GM21447 (cell line): ENCODE measurements around the gene IL19.

ENCODE experiments used
- ATAC-seq: cut with Tn5 transposase; IDR thresholded peaks from one replicate; pipeline ENCODE4 v1.9.1; 2021; ENCODE audit not compliant: unreplicated experiment

The IL19 gene

DNA sequence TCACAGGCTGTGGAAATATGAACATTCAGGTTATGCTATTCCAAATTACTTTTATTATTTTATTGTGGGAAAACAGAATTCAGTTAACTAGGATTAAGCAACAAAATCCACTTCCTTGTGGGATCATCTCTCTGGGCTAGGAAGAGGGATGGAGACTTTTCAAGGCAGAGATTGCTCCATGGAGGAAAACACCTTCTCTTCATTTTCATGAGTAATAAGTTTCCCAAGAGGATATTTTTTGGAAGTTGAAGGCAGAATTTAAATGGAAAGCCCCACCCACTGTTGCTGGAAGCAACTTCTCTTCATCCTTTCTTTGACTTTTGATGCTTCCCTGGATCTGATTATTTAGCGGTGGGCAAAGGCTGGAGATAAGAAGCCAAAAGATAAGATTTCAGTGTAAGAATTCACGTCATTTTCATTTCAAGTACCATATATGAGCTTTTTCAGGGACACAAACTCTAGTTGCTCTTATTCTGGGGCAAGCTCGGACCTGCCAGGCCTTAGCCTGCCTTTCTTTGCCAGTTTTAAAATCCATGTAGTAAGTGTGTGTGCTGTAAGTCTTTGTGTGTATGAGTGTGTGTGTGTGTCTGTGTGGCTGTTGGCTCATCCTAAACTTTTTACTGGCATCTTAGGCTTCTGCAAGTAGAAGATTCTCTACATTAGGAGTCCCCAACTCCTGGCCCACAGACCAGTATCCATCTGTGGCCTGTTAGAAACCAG lies 114.9 kb downstream of the IL19 start:
- ATAC-seq: no peak

DNA sequence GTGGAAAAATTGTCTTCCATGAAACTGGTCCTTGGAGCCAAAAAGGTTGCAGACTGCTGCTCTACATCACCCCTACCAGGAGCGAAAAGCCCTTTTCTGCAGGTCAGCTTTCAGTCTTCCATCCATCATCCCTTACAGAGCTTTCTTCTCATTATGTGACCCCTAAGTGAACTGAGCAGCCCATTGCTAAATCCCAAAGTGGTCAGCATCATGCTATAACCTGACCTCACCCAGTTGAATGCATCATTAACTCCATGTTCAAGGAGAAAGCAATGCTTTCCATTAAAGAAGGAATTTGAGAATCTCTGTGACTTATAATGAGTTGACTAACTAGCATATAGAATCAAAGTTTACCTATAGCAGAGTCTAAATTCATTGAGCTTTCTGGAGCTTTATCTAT lies 116.3 kb downstream of the IL19 start:
- no peak for ATAC-seq

DNA sequence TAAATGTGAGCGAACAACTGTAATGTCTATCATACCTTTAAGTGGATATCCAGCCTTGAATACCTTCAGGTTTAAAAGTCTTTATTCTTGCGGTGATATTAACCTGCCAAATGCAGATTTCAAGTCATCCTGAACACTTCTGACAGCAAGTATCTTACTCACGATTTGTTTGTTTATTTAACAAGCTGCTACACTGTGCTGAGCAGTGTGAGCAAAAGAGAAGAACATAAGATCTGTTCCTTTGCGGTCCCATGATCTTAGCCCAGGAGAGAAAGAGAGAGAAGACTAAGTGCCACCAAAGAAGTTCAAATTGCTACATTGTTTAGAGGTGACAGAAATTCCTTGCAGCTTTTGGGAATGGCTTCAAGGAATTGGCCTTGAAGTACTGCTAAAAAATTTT lies 117.1 kb downstream of the IL19 start:
- no peak for ATAC-seq

DNA sequence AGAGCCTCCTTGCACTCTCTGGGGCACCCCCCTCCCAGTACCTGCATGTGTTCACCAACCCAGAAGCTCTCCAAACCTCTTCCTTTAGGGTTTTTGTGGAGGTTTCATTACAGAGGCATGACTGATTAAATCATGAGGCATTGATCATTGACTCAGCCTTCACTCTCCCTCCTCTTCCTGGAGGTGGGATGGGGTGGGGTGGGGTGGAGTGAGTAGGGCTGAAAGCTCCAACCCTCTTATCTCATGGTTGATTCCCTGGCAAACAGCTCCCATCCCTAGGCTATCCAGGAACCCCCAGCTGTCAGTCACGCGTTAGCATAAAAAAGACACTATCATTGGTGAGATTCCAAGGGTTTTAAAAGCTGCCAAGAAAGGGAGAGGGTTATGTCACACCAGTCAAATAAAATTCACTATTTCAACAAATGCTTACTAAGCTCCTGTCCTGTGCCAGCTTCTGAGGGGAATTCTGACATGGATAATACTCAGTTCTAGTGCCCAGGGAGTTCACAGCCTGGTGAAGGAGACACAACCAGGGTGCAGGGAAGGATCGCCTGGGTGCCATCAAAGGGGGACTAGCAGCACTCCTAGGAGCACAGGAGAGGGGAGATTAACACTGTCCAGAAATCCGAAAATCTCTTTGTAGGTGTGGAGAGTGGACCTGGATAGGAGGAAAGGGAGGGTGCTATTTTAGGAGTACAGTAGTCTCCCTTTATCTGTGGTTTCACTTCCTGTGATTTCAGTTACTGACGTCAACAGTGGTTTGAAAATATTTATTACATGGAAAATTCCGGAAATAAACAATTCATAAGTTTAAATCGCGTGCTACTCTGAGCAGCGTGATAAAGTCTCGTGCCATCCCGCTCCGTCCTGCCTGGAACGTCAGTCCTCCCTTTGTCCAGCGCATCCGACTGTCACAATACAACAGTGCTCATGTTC lies 119.8 kb downstream of the IL19 start:
- no peak for ATAC-seq

DNA sequence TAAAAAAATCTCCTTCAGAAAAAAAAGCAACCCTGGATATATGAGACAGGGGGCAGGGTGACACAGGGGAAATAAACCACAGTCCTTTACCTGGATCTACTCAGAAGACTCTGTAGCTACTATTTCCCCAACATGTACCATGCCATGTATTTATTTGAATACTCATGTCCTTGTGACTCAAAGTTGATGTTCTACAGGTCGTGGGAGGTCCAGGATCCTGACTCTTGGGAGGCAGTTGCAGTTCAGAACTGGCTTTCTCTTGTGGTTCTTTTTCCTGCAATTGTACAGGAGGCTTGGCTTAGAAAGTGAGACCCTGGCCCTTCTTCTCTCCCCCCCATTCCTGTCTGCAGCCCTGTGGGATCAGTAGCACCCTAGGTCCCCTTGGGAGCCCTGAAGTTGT lies 120.8 kb downstream of the IL19 start:
- ATAC-seq: no peak
